ENCODE measurements around the gene HLF.

HLF gene

DNA sequence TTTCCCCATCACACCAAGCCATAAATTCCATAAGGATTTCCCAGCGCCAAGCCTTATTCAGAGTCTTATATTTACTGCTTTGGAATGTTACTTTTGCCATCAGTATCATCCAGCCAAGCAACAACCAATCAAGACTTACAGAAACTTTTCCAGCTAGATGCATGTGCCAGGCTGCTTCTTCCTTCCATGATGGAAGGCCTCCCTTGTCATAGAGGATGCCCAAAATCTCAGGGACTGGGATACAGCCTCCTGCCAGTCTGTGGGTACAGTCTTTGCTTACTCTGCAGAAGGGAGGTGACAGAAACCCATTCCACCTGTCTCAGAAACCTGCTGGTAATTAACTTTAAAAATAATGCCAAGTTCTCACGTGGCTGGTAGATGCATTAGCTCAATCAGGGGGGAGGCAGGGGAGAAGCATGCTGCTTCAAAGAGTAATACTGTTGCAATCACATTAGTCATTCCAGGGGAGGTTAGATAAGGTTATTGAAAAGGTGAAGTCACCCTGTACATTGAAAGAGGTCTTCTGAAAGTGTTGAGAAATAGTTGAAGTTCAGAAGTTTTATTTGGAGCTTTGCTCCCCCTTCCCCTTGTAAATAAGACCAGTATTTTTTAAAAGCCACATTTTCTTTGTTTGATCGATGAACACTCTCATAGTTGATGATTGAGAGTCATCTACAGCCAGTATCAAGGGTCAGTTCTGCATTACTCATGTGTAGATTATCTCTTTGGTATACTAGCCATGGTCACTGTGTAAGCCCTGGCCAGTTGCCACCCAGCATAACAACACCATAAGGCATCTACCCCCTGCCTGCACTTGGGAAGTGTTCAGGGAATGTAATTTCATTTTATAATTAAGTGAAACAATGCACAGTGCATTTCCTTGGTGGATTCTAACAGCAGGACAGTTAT lies 22.2 kb downstream of the HLF start:
- DNase-seq (ENCODE audit: extremely low spot score, insufficient read length, low read depth), result no peak

DNA sequence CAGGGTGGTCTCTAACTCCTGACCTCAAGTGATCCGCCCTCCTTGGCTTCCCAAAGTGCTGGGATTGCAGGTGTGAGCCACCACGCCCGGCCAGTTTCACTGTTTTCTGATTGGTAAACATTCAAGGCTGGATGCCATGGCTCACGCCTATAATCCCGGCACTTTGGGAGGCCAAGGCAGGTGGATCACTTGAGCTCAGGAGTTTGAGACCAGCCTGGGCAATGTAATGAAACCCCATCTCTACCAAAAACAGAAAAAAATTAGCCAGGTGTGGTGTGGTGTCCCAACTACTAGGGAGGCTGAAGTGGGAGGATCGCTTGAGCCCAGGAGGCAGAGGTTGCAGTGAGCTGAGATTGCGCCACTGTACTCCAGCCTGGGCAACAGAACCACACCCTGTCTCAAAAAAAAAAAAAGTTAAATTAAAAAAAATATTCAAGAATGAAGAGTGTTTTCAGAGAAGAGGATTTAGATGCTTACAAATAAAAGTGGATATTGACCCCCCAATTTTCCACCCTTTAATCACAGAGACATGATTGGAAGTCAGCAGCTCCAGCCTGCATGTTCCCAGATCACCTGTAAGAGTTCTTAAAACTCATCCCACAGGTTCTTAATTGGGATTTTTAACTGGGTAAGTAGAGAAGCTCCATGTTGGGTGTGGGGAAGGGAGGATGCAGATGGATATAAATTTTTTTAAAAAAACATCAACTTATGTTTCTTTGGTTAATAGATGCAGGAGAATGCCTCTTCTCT lies 23.8 kb downstream of the HLF start:
- no peak for DNase-seq (ENCODE audit: extremely low spot score, insufficient read length, low read depth)
- no peak for FAIRE-seq

More for the DNA sequence above, 22.2 kb downstream of the HLF start:
- no peak for FAIRE-seq

DNA sequence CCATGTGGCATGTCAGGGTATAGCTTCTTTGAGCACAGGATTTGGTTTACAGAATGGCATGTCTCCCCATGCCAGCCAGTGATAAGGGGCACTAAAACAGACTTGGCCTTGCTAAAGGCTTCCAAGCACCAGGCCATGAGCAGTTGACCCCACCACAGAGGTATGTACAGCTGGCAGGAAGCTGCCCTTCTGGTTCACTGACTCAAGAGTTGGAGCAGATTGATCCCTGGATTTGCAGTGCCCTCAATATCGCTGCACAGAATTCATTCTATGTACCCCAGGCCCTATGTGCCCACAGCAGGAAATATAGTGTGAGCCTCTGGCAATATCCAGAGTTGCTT lies 24.3 kb downstream of the HLF start:
- FAIRE-seq (no peak), DNase-seq (ENCODE audit: extremely low spot score, insufficient read length, low read depth) (no peak)

DNA sequence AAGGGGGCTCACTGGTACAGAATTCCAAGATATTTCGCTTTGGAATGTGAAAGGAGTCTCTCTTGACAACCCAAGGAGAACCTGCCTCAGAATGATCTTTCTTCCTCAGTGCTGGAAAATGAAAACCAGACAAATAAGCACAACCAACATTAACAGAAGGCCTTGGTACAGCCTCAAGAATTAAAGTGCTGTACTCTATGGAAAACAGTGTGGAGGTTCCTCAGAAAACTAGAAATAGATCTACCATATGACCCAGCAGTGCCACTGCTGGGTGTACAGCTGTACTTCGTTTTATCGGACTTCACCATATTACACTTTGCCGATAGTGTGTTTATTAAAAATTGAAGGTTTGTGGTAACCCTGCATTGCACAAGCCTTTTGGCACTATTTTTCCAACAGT lies 25.2 kb downstream of the HLF start:
- FAIRE-seq (no peak), DNase-seq (ENCODE audit: extremely low spot score, insufficient read length, low read depth) (no peak)

DNA sequence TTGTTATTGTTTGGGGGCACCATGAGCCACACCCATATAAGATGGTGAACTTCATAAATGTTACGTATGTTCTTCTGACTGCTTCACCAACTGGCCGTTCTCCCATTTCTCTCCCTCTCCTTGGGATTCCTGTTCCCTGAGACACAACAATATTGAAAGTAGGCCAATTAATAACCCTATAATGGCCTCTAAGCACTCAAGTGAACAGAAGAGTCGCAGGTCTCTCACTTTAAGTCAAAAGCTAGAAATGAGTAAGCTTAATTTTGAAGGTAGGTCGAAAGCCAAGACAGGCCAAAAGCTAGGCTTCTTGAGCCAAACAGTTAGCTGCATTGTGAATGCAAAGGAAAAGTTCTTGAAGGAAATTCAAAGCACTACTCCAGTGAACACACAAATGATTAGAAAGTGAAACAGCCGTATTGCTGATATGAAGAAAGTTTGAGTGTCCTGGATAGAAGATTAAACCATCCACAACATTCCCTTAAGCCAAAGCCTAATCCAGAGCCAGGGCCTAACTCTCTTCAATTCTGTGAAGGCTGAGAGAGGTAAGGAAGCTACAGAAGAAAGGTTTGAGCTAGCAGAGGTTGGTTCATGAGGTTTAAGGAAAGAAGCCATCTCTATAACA lies 25.8 kb downstream of the HLF start:
- FAIRE-seq, result no peak
- DNase-seq (ENCODE audit: extremely low spot score, insufficient read length, low read depth), result no peak

DNA sequence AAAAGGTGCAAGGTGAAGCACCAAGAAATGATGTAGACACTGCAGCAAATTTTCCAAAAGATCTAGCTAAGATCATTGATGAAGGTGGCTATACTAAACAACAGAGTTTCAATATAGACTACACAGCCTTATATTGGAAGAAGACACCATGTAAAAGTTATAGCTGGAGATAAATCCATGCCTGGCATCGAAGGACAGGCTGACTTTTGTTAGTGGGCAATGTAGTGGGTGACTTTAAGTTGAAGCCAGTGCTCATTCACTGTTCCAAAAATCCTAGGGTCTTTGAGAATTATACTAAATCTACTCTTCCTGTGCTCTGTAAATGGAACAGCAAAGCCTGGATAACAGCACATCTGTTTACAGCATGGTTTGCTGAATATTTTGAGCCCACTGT lies 26.4 kb downstream of the HLF start:
- no peak for DNase-seq (ENCODE audit: extremely low spot score, insufficient read length, low read depth)
- no peak for FAIRE-seq

DNA sequence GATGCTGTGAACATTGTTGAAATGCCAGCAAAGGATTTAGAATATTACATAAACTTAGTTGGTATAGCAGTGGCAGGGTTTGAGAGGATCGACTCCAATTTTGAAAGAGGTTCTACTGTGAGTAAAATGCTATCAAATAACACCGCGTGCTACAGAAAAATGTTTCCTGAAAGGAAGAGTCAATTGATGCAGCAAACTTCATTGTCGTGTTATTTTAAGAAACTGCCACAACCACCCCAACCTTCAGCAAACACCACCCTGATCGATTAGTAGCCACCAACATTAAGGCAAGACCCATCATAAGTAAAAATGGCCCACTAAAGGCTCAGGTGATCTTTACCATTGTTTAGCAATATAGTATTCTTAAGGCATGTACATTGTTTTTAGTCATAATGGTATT lies 27.3 kb downstream of the HLF start:
- DNase-seq (ENCODE audit: extremely low spot score, insufficient read length, low read depth) (no peak), FAIRE-seq (no peak)

DNA sequence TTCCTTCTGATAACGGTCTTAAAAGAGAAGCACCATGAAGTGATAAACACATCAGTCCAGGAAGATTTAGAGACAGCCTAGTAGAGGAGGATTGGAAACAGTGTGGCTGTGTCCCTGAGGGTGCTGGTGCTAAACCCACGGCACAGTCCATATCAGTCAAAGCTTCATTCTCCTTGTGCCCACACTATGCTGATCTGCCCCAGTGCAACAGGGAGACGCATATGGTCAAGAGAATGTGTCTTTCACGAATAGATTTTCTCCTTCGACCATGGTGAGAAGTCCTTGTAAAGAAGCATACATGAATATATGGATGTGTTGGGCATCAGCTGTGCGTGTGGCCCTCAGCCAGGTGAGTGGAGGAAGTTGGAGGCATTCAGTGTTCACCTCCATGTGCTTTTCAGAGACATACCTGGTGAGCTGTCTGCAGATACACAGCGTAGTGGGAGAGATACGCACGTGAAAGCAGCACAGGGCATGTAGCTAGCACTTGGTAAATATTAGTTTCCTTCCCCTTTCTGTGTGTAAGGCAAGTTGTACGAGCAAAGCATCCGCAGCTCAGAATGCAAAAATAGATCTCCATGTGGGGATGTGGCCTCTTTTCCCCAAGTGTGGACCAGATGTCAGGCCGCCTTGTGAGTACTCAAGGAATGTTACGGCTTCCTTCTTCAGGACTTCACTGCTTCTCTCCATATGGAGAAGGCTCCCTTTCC lies 29.4 kb downstream of the HLF start:
- FAIRE-seq (no peak), DNase-seq (ENCODE audit: extremely low spot score, insufficient read length, low read depth) (no peak)

DNA sequence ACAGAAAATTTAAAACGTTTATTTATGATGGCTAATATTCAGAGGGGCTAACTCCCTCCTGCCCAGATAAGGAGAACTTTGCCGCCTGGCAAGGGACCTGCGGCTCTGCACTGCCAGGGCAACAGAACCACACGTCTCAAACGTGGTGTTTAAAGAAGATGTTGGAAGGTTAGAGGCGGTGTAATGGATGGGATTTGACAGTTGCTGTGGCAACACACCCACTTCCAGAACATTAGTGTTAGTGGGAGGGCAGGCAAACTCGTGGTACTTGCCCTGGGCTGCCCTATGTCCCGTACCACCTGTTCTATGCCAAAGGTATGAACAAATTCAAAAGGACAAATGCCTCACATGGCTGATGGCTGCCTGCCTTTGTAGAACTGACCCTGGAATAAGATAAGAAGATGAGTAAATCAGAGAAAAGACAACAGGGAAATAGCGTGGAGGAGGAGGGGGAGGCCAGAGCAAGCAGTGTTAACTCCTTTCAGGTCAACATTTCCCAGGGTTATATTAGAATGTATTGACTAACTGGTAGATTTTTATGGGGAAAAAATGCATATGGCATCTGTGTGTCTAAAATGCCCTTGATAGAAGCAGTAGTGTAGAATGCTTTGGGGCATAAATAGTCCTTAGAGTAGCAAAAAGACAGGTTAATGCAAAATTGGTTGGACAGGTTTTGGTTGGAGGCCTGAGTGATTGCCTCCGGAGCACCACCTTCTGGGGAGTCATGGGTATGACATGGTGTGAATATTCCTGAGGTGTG lies 30.8 kb downstream of the HLF start:
- FAIRE-seq (peak; percentile 95), DNase-seq (ENCODE audit: extremely low spot score, insufficient read length, low read depth) (peak; percentile 46)

DNA sequence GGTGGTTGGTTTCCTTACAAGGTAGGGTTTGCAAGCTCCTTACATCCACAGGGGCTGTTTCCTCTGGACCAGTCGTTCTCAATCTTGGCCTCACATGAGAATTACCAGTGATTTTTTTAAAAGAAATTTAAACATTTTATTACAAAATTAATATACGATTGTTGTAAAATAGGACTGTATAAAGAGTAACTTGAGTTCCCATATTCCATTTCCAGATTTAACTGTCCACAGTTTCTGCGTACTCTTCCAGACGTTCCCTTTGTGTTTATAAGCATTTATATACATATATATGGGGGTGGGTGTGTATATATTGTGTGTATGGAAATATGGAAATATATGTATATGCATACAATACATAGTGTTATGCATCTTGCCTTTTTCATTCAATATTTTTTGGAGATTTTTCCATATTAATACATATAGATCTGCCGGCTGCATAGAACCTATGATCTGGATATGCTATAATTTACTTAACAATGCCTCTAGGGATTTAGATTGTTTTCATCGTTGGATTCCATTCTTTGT lies 31.5 kb downstream of the HLF start:
- FAIRE-seq (no peak), DNase-seq (ENCODE audit: extremely low spot score, insufficient read length, low read depth) (no peak)

DNA sequence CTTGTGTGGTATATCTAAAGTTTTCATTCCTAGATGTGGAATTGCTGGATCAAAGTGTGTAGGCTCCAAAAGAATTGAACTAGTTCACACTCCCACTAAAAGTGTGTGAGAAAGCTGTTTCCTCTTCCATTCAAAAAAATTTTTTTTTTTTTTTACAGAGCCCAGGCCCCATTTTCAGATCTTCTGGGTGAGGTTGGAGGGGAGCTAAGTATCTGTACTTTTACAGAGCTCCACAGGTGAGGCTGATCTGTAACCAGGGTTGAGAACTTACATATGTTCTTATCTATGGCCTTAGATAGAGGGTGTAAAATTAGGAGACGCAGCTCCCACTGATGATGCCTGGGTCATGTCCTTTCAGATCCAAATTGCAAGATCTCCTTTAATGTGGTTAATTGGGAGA lies 31.9 kb downstream of the HLF start:
- DNase-seq (ENCODE audit: extremely low spot score, insufficient read length, low read depth), result no peak
- FAIRE-seq, result no peak

DNA sequence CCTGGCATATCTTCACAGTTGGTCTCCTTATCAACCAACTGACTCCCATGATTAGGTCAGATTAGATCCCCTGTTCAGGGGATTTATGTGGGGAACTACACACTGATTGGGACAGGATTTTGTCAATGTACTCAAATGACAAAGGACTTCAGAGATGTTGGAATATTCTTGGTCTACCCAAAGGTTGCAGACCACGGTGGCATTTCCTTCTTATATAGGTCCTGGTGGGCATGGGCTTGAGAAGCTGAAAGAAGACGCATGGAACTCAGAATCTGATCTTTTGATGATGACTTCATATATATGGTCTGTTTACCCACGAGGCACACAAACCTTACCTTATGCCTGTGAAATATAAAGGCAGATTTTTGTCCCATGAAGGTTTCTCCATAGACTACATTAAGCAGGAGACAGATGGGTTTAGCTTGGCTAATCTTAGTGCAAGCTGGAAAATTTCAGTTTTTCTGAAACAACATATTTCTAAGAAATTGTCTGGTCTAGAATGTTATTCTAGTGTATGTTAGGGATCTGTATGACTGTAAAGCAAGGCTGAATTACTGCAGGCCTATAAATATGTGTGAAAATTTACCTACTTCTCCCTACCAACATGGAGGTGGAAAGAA lies 33.5 kb downstream of the HLF start:
- no peak for FAIRE-seq

DNA sequence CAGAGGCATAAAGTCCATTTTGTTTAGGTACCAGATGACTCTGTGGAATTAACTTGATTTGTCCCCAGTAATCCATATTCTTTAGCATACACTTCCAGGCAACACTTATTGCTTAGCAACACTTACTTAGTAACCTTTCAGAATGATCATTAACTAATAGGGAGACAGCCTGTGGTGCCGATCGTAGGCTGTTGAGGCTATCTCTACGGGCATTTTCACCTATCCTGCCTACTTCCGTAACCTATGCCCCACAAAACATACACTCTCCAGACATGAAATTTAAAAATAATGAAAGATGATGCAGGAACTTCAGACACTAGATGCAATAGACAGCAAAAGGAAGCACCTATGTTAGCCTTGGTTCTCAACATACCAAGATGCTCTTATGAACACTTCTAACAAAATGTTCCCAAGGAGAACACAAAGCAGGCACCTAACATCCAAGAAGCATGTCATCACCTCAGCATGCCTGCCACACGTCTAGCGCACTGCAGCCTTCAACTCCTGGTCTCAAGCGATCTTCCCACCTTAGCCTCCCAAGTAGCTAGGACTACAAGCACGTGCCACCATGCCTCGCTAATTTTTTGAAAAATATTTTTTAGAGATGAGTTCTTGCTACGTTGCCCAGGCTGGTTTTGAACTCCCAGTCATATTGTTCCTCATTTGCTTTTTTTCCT lies 34.5 kb downstream of the HLF start:
- FAIRE-seq, result no peak
- DNase-seq (ENCODE audit: extremely low spot score, insufficient read length, low read depth), result no peak

More for the DNA sequence above, 33.5 kb downstream of the HLF start:
- no peak for DNase-seq (ENCODE audit: extremely low spot score, insufficient read length, low read depth)

DNA sequence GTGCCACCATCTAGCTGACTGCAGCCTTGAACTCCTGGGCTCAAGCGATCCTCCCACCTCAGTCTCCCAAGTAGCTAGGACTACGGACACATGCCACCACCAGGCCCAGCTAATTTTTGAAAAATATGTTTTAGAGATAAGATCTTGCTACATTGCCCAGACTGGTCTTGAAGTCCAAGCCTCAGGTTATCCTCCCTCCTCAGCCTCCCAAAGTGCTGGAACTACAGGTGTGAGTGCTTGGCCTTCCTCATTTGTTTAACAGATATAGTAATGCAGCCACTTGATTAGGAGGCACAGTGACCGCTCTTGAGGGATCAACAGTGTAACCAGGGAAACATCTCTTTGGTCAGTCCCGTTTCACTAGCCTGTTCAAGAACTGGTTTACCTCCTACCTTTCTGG lies 35.1 kb downstream of the HLF start:
- DNase-seq (ENCODE audit: extremely low spot score, insufficient read length, low read depth), result no peak
- no peak for FAIRE-seq

DNA sequence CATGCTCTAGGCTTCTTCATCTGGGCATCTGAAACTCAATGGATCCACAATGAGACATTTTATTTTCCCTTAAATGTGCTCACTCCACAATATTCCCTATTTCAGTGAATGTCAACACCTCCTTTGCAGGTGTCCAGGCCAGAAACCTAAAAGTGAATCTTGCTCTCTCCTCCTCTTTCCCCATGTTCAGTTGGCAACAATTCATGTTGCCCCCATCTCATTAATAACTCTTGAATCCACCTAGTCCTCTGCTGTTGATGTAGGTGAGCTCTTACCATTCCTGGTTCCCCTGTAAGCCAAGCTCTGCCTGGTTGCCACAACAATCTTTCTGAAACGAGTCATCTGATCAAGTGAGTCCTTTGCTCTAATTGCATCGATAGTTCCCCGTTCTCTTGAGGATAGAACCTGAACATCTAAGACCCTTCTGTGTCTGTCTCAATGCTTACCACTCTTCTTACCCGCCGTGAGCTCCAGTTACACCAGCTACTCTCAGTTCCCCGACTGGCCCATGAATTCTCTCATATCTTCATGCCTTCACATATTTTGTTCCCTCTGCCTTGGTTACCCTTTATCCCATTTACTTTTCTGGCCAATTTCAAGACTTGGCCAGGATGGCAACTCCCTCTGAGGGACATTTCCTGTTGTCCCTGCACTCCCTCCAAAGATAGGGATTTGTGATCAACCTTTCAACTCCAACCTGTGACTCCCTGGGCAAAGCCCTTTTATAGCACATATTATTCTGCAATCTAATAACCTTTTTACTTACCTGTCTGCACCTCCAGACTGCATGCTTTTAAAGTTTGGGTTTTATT lies 35.9 kb downstream of the HLF start:
- DNase-seq (ENCODE audit: extremely low spot score, insufficient read length, low read depth), result no peak
- FAIRE-seq, result no peak

DNA sequence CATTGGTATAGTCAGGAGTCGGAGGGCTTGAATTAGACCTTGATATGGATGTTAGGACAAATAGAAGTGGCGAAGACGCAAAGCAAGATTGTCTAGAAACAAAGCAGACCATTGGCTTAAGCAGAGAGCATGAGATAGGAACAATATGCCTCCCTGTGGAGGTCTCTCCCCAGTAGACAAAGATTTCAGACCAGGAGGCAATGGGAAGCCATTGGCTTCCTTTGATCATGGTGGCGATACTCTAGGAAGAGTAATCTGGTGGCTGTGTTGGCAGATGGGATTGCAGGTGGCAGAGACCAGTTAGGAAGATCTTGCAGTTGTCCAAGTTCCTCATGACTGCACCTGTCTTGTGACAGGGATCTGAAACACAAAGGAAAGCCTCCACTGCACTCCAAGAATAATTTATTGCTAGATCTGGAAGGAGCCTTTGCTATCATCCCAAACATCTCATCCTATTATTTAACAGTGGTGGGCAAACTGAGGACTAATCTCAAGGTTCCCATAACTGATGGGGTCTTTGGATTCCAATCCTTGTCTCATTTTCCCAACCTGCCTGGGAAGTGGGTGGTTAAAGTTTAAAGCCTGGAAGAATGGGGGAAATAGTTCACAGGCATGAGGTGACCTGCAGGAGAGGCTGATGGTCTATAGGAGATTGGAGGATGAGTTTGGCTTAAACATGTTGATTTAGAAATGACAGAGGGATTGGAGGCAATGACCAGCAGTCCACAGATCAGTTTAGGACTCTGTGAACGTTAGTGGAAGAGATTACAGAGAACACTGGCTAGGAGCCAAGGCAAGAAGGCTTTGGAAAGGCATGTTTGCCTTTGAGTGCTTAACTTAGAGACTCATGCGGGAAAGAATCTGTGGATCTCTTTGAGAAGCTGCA lies 37.0 kb downstream of the HLF start:
- DNase-seq (ENCODE audit: extremely low spot score, insufficient read length, low read depth), result no peak
- FAIRE-seq, result no peak

DNA sequence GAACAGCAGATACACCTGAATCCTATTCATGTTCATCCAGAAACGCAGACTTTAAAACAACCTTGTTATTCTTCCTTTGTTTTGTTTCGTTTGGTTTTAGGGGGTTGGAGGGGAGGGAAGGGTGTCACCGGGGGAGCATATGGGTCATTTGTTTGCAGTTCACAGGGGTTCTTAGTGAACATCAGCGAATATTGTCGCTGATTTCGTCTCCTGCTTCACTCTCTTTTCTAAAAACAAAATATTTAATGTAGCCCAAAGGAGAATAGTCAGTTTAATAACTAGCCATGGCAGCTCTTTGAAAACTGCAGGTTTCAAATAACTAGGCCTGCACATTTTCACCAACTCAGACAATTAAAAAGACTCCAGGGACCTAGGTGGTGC lies 37.6 kb downstream of the HLF start:
- DNase-seq (ENCODE audit: extremely low spot score, insufficient read length, low read depth) (no peak), FAIRE-seq (no peak)

Data from GM18507 (cell line).